Mammary epithelial cell (primary cell): Measurements from ENCODE around the gene DYSF.
"Not testable (repeated sequence)": the region's sequence is repeated elsewhere in the genome, so short reads cannot be mapped to it uniquely, and the experiment has no call there.

Experiments
- CTCF ChIP-seq, 2 donors: IDR thresholded peaks in 1 of 2; conservative IDR thresholded peaks in 1 of 2; 2 replicates each; pipeline ENCODE4 v1.5.1; 2011 to 2012; ENCODE audit warnings: inconsistent platforms in 2 of 2, low read length in 2 of 2, mild to moderate bottlenecking in 2 of 2, control low read depth in 1 of 2, low read depth in 1 of 2; ENCODE audit not compliant: insufficient read depth in 1 of 2; ENCODE audit errors: extremely low read depth in 1 of 2
- EZH2 ChIP-seq: IDR thresholded peaks from 2 replicates; pipeline ENCODE4 v1.6.1; 2012; ENCODE audit warnings: low read length, inconsistent platforms, borderline replicate concordance

GRCh38 chr2:71491551-71491950, 38.2 kb downstream of the DYSF start:
- not testable (repeated sequence) for TF ChIP-seq CTCF (conservative IDR thresholded peaks at IDR 0.05 in 1 of 2, IDR thresholded peaks at IDR 0.05 in 1 of 2; ENCODE audit: extremely low read depth in 1 of 2, insufficient read depth in 1 of 2, low read depth in 1 of 2, low read length in 2 of 2); EZH2
